ENCODE measurements around the gene GRID1.

Gene GRID1

DNA sequence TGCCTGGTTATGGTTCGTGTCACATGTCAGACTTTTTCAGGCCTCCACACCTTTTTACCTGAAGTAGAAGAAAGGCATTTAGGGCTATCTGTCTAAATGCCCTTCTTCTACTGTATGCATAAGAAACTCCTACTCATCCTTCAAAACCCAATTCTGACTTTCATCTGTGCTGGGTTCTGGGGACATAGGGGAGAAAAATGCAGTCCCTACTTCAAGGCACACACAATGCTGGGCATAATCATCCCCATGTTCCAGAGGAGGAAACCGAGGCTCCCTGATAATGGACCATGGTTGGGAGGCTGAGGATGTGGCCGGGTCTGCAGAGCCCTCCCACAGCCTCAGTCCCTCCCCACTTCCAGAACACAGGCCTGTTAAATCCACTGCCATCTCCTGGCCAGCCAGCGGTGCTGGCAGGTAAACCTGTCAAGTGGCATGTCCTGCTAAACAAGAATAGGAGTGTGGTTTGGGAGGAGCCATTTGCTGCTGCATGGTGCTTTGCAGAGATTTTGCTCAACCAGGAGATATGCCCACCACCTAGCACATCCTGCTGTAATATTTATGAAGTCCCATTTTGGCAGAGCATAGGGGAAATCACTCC is 32.0 kb downstream of the GRID1 start:
- DNase-seq: no peak

GRCh38 chr10:86333826-86334487 is 32.6 kb downstream of the GRID1 start:
- no peak for DNase-seq

GRCh38 chr10:86331861-86332260 is 34.7 kb downstream of the GRID1 start:
- DNase-seq: no peak

- DNase-seq: no peak
Observed at GRCh38 chr10:86330778-86331763, 35.5 kb downstream of the GRID1 start.

GRCh38 chr10:86329896-86330680 is 36.5 kb downstream of the GRID1 start:
- DNase-seq: no peak

GRCh38 chr10:86329093-86329710 is 37.4 kb downstream of the GRID1 start:
- no peak for DNase-seq

DNA sequence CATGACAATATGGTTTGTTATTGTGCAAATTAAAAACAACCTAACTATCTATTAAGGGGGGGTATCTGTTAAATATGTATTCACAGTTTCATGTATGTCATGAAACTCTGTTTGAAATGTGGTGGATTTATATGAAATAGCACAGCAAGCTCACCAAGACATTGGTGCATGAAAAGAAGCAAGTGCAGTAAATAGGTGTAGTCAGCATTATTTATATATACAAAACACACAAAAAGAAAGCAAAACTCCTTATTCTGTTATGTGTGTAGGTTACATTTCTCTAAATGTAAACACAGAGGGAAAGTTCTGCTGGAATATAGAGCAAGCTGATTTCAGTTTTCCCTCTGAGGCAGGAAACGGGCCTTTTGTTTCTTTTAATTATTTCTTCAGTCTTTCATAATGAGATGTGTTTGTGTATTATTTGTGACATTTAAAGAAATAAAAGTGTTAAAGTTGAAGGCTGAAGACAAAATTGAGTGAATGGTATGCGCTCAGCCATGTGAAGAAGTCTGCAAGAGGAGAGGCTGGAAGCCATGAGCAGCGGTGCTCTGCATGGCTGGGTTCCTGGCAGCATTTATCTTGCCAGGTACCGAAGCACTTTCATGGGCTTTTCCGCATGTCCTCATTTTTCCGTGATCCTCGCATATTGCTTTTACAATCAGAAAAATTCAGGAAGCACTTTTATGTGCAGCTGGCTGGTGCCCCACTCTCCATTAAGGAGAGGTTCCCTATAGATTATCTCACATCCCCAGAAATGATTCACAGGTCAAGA is 38.5 kb downstream of the GRID1 start:
- no peak for DNase-seq

DNA sequence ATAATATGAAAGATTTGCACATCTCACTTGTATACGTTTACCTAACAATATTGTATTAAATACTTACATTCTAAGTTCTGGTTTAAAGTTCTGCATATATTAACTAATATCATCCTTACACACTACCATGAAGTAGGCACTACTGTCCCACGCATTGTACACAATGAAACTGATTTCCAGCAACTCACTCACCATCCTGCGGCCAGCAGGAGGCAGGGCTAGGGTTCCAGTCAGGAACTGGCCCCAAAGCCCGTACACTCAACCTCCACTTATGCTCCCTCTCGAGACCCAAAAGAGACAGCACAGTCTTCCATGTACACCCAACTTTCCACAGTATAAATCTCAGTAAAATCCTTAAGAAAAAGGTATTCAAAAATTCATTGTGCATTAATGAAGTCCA is 41.4 kb downstream of the GRID1 start:
- no peak for DNase-seq

DNA sequence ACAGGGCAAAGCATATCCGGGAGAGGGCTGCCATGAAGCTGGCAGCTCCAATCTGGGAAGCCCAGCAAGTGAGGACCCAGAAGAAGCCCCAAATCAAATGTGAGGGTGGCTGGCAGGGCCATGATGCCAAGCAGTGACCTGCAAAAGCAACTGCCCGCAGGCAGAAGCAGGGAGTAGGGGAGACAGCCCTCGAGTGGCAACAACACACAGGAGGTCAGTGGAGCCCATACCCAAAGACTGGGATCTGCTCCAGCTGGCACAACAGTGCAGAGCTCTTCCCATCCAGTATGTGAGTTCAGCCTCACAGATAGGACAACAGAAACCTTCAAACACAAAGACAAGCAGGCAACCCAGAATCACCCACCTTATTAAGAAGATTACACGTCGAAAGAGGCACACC is 45.0 kb downstream of the GRID1 start:
- DNase-seq: no peak

- no peak for DNase-seq
Observed at GRCh38 chr10:86319676-86320075, 46.9 kb downstream of the GRID1 start.

DNA sequence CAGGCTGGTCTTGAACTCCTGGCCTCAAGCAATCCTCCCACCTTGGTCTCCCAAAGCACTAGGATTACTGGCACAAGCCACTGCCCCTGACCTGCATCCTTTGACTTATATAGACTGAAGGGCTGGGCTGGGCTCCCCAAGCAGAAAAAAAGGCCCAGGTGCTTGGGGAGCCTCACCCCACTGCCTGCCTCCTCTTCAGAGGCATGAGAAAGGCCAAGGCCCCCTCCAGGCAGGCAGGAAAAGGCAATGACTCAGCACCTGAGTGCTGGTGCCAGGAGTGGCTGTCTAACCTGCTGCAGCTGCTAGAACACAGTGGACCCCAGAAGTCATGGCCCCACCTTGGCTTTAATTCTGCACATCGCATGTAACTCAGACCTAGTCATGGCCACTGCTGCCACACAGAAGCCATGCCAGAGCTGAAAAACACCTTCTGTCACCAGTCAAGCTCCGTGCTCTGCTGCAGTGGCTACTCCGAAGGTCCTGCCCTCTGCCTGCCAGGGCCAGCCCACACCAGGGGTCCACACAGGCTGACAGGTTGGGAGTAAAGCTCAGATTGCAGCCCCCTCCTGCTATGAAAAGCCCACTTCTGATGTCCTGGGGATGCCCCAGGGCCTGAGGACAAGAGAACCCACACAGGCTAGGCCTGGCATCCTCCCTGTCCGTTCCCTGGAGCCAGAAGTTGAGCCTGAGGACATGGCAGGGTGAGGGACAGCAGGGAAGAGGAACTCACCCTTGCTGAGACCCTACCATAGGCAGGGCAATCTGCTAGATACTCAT is 48.5 kb downstream of the GRID1 start:
- DNase-seq: no peak

GRCh38 chr10:86316990-86317389 is 49.6 kb downstream of the GRID1 start:
- DNase-seq: no peak

- DNase-seq: no peak
Observed at GRCh38 chr10:86316274-86316835, 50.2 kb downstream of the GRID1 start.

- DNase-seq: no peak
Observed at GRCh38 chr10:86315549-86315942, 51.0 kb downstream of the GRID1 start.

DNA sequence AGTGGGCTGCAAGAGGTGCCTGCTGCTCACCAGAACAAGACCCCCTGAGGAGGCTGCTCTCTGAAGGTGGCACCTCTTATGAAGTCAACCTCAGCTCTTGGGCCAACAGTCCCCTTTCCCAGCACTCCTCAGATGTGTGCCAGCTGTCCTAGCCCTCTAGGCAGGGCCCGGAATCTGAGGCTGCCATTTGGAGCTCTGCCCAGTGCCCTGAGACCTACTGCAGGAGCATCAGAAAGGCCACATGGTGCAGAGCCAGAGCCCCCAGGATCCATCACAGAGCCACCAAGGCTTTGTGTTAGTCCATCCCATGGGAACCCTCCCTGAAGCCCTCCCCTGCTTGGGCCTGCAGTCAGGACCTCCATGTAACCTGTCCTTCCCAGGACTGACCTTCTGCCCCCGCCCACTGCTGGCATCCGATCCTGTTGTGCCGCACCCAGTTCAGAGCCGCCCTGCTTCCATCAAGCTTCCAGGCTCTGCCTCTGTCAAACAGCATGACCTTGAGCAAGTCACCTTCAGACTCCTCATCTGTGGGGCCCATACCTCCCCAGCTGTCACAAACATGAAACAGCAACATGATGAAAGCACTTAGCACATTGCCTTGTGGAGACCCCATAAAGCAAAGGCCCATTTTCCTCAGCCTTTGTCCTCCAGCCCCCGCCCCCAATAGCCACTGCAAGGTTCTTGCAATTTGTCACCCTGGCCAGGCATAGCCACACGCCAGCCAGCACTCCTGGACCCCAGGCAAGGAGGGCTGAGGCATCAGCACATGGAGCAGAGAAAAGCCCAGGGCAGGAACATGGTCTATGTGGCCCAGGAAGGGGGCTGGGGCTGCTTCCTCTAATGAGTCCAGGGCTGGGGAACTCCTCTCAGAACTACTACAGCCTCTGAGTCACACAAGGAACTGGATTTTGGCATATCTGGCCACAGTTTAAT is 51.7 kb downstream of the GRID1 start:
- DNase-seq: no peak

- DNase-seq: no peak
Observed at GRCh38 chr10:86313621-86314041, 53.0 kb downstream of the GRID1 start.

- no peak for DNase-seq
Observed at GRCh38 chr10:86312701-86313270, 53.8 kb downstream of the GRID1 start.

GRCh38 chr10:86311906-86312305 is 54.7 kb downstream of the GRID1 start:
- no peak for DNase-seq

DNA sequence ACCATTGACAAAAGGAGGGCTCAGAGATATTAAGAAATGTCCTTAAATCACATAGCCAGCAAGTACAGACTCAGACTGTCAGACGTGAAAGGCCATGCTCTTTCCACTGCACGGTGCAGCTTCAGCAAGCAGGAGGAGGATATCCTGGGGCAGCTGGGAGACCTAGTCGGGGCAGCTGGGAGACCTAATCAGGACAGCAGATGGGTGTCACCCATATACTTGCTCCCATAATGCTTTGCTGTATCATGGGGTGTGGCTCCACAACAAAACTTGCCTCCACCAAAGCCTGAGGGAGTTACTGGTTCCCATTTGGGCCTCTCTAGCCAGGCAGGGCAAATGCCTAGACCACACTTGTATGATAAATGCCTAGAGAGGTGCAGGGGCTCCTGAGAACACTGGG is 55.4 kb downstream of the GRID1 start:
- no peak for DNase-seq
